Fibroblast of the aortic adventitia (primary cell): ENCODE results near the gene BIN2. TPM values are rescaled to one million over a fixed set of nuclear protein-coding genes. Genes with fewer than 3 reads are reported as not detected.
A peak's percentile ranks its signal among the peaks of the same experiment; 100 is the strongest.
"Not testable (repeated sequence)": the region's sequence is repeated elsewhere in the genome, so short reads cannot be mapped to it uniquely, and the experiment has no call there.

Source experiments
- DNase-seq: peaks from one replicate; pipeline ENCODE4 v3.0.0-alpha.2; 2010; ENCODE audit warnings: low read depth
- H3K4me3 ChIP-seq: 2 replicates; pipeline ENCODE4 v1.5.1; 2011; ENCODE audit warnings: low read depth, mild to moderate bottlenecking, control low read depth, low read length, moderate library complexity
- total RNA-seq: library from RNA; depleted of rRNA; stranded (reverse); fragments of >200 nt; gene quantifications from 2 replicates; pipeline ENCODE4 v1.2.3, GENCODE V29; 2012; ENCODE audit warnings: low replicate concordance
- TF ChIP-seq, protein P1 (sequence below): IDR thresholded peaks from 2 replicates; pipeline ENCODE4 v1.5.1; 2011; ENCODE audit warnings: mild to moderate bottlenecking, low read length, control low read depth, inconsistent platforms; ENCODE audit not compliant: insufficient read depth

Gene BIN2
- total RNA-seq, 1 donor: under 0.01 TPM

DNA sequence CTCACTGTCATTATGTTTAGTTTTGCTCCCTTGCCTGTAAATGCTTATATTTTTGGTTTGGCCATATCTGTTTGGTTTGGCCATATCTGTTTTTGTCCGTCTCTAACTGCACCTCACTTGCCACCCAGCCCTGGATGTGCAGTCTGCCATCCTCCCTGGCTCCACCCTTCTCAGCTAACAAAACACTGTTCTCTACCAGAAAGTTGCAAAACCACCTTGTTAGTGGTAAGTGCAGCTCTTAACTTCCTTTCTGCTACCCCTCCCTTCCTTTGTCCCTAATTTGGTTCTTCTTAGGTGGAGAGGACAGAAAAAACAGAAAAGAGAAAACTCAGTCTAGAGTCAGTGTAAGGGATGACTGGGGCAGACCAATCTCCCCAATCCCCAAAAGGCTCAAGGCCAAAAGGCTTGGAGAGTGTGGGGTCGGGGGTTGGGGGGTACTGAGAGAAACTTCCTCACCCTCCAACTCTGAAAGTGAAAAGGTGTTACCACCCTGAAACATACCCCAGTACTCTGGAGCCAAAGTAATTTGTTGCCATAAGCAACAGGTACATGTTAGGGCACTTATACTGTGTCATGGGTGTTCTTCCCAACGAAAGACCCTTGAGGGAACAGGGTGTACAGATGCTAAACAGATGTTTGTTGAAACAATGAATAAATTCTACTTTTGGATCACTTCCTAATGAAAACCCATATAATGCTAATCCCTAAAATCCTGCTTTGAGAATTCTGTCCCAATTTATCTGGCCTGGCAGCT, 5.0 kb downstream of the BIN2 start:
- no peak overlapping the region for H3K4me3 ChIP-seq
- TF ChIP-seq, protein P1, sequence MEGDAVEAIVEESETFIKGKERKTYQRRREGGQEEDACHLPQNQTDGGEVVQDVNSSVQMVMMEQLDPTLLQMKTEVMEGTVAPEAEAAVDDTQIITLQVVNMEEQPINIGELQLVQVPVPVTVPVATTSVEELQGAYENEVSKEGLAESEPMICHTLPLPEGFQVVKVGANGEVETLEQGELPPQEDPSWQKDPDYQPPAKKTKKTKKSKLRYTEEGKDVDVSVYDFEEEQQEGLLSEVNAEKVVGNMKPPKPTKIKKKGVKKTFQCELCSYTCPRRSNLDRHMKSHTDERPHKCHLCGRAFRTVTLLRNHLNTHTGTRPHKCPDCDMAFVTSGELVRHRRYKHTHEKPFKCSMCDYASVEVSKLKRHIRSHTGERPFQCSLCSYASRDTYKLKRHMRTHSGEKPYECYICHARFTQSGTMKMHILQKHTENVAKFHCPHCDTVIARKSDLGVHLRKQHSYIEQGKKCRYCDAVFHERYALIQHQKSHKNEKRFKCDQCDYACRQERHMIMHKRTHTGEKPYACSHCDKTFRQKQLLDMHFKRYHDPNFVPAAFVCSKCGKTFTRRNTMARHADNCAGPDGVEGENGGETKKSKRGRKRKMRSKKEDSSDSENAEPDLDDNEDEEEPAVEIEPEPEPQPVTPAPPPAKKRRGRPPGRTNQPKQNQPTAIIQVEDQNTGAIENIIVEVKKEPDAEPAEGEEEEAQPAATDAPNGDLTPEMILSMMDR: no peak

DNA sequence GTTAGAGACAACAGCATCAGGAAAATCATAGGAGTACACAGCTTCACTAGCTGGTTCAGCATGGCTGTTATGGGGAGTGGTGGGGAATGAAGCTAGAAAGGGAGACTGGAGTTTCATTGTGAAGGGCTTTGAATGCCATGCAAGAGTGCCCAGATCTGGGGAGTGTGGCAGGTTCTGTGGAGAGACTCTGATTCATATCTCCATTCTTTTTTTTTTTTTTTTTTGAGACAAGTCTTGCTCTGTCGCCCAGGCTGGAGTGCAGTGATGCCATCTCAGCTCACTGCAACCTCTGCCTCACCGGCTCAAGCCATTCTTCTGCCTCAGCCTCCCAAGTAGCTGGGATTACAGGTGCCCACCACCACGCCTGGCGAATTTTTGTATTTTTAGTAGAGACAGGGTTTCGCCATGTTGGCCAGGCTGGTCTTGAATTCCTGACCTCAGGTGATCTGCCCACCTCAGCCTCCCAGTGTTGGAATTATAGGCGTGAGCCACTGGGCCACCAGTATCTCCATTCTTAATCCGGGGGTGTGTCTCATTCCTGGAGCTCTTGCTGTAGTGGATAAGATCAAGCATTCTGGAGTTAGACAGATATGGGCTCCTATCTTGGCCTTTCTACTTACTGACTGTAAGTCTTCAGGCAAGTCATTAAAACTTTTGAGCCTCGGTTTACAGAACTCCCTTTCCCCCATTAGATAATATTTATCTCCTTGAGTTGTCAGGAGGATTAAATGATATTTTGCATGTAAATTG, 5.7 kb downstream of the BIN2 start:
- DNase-seq, H3K4me3 ChIP-seq: not testable (repeated sequence)

More for the DNA sequence above, 5.0 kb downstream of the BIN2 start:
- DNase-seq: no peak

DNA sequence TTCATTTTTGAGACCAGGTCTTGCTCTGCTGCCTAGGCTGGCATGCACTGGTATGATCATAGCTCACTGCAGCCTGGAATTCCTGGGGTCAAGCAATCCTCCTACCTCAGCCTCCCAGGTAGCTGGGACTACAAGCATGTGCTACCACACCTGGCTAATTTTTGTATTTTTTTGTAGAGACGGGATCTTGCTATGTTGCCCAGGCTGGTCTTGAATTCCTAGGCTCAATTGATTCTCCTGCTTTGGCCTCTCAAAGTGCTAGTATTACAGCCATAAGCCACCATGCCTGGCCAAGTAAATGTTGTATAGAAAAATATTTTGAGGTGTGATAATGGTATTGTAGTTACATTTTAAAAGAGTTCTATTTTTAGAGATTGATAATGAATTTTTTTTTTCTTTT, 12.6 kb downstream of the BIN2 start:
- TF ChIP-seq, protein P1: no peak
- no peak for DNase-seq
- H3K4me3 ChIP-seq: no peak overlapping the region

DNA sequence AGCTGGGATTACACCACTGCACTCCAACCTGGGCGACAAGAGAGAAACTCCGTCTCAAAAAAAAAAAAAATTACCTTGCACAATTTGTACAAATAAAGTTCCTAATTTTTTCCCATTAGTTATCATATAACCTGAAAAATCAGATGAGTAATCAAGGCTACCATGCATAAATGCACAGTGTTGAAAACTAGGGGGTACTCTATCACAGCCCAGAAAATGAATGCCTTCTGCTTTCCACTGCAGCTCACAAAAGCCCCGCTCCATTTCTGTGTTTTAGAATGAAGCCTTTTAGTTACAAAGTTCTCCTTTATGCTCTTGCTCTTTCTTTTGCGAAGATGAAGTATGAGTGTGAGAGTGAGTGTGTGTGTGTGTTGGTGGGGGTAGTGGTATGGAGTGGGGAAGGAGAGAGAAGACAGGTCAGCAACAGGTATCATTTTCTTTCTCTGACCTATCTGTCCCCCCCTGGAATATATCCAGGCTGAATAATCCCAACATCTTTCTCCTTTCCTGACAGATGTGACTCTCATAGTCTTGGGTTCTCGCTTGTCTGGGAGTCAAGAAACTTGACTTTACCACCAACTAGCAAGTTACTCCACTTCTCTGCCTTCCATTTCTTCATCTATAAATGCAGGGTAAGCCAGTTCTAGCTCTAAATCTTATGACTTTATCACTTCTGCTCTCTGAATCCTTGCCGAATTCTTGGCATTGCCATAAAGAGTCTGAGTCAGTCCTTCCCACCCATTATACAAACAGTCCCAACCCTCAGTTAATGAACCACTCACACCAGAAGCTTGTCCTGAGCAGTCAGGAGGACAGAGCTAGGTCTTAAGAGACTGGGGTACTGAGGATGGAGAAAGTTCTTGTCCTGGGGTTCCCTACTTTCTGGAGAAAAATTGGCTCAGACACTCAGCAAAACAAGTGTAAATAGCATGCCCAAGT, 16.1 kb downstream of the BIN2 start:
- DNase-seq: peak; percentile 92
- TF ChIP-seq, protein P1: no peak
- no peak overlapping the region for H3K4me3 ChIP-seq

DNA sequence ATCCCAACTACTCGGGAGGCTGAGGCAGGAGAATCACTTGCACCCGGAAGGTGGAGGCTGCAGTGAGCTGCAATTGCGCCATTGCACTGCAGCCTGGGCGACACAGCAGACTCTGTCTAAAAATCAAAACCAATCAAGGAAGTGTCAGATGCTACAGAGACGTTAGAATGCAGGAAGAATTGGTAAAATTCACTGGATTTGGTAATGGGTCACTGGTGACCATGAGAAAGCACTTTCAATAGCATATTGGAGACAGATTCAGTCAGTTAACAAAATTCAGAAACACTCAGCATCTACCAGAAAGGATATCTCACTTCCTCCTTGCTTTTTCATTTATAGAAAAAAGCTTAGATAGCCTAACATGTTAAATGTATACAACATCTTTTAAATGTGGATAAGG, 17.5 kb downstream of the BIN2 start:
- no peak for DNase-seq
- TF ChIP-seq, protein P1: no peak
- no peak overlapping the region for H3K4me3 ChIP-seq

DNA sequence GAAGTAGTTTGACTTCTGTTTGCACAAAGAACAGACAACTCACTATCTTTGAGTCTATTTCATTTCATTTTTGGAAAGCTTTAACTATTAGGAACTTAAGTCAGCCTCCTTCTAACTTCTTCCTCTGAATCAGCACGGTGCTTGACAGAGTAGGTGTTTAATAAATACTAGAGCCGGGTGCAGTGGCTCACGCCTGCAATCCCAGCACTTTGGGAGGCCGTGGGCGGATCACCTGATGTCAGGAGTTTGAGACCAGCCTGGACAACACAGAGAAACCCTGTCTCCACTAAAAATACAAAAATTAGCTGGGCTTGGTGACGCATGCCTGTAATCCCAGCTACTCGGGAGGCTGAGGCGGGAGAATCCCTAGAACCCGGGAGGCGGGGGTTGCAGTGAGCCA, 23.2 kb downstream of the BIN2 start:
- H3K4me3 ChIP-seq, DNase-seq: not testable (repeated sequence)

DNA sequence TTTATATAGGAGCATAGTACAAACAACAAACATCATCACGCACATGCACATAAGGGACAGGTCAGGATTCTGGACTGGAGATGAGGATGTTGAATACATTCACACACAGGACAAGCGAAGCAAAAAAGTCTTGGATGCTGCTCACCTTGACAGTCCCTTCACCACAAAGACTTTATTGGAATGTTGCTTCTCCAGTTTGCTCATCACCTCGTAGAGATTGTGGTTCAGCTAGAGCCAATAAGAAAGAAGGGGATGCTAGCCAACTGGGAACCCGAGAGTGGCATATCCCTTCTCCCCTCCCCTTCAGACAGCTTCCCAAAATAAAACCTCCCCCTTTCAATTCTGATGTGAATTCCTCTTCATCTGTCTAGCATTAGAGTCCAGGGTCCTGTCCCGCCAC, 28.3 kb downstream of the BIN2 start:
- TF ChIP-seq, protein P1: no peak
- H3K4me3 ChIP-seq: no peak overlapping the region
- DNase-seq: no peak

DNA sequence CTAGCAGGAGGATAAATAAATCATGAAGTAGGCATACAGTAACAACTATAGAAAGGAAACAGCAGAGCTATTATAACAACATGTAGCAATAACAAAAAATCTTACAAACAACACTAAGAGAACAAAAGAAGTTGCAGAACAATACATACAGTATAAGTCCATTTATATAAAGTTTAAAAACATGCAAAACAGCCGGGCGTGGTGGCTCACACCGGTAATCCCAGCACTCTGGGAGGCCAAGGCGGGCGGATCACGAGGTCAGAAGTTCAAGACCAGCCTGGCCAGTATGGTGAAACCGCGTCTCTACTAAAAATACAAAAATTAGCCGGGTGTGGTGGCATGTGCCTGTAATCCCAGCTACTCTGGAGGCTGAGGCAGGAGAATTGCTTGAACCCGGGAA, 29.9 kb downstream of the BIN2 start:
- not testable (repeated sequence) for DNase-seq

More for the DNA sequence above, 29.9 kb downstream of the BIN2 start:
- H3K4me3 ChIP-seq: not testable (repeated sequence)
